ENCODE measurements around the gene CES4A. TPM values are rescaled to one million over a fixed set of nuclear protein-coding genes. Genes with fewer than 3 reads are reported as not detected.

The CES4A gene
- polyA plus RNA-seq, 1 of the 3 experiments (the other 2 are of a cell fraction): 7.3 TPM

DNA sequence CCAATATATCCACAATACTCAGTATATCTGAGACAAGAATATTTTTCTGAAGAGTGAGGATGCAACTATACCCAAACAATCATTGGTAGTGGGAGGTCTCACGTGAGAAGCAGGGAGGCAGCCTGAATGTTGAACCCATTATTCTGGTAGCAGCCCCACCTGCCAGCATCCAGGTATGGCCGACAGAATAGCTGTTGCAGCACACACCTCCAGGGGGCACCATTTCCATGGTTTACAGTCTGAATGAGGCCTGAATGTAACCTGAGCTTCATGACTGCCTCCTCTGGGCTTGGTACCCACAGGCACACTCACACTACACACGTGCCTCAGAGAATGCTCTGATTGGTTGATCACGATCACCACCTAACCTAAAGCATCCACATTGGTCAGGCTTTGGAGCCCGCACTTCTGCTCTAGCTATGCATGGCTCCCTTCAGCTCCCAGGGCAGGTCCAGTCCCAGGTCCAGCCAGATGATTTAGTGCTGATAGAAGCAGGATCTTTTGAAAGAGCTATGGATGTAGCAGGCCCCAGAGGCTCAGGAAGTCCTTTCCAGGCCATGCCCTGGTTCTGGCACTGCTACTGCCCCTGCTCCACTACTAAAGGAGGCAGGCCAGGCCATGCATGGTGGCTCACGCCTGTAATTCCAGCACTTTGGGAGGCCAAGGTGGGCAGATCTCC lies 29.6 kb downstream of the CES4A start:
- no peak overlapping the region for H3K4me2 ChIP-seq
- no peaks in the 10 kb centered on the region for H4K20me1 ChIP-seq (ENCODE audit: insufficient read depth)
- H3F3A ChIP-seq (replicated peaks; ENCODE audit: insufficient read depth): peaks cover 13% of the 10 kb centered on the region
- no peaks in the 10 kb centered on the region for H3K9me3 ChIP-seq
- H3K4me1 ChIP-seq (ENCODE audit: control insufficient read depth in 1 of 2, insufficient read depth in 2 of 2, low read depth in 1 of 2, low read length in 1 of 2): peaks cover 11 to 14% of the 10 kb centered on the region in 2 experiments; a peak in 2 of 4 replicates
- H3K4me3 ChIP-seq (ENCODE audit: low read depth in 2 of 2, low read length in 1 of 2): no peak overlapping the region
- H3K9me2 ChIP-seq: no peaks in the 10 kb centered on the region
- no peak overlapping the region for H3K9ac ChIP-seq
- ChIA-PET POLR2A (interaction anchor here (0.7 to 2.7 kb wide), 8 partner anchors 11 to 153 kb away, joined by 3 to 8 read pairs (median 3); partner anchors contain the start of genes B3GNT9, CBFB, CES3 and NOL3), CTCF (interaction anchor here (0.6 to 23.0 kb wide), 56 partner anchors 9 to 227 kb away, joined by 3 to 470 read pairs (median 5); partner anchors contain the start of genes B3GNT9, CDH16, EXOC3L1 and FBXL8)
- H3K27ac ChIP-seq (ENCODE audit: low read depth in 2 of 2, low read length in 1 of 2): peak overlapping the region in 1 of 2 experiments; percentile 11; a peak in 1 of 4 replicates
- H3K79me2 ChIP-seq (ENCODE audit: insufficient read depth): no peaks in the 10 kb centered on the region
- no peaks in the 10 kb centered on the region for H3K27me3 ChIP-seq (ENCODE audit: insufficient read depth)
- H3K36me3 ChIP-seq (replicated peaks in 1 of 2; ENCODE audit: control insufficient read depth in 1 of 2, insufficient read depth in 2 of 2, low read length in 1 of 2): no peaks in the 10 kb centered on the region
- peak overlapping the region; percentile 68; the same call in 1 of the 2 replicates for H2AFZ ChIP-seq (ENCODE audit: low read depth)
- WGBS (ENCODE audit: low lambda C conversion rate): 20% methylated on average over 5 of the region's 6 CpGs
- DNase-seq: peak; percentile 89
- TF ChIP-seq TAF1 (IDR thresholded peaks at IDR 0.05; ENCODE audit: borderline replicate concordance, low read depth, low read length): no peak
- TF ChIP-seq RXRA (IDR thresholded peaks at IDR 0.05; ENCODE audit: borderline replicate concordance, low read depth): no peak
- TF ChIP-seq RFX5 (IDR thresholded peaks at IDR 0.05; ENCODE audit: low read length): peak; percentile 77; the same call in 1 of the 2 replicates
- no peak for TF ChIP-seq TEAD4 (IDR thresholded peaks at IDR 0.05; ENCODE audit: borderline replicate concordance, insufficient read depth)
- TF ChIP-seq RAD21 (IDR thresholded peaks at IDR 0.05; ENCODE audit: low read length): peak; percentile 98
- TF ChIP-seq GATA2 (CRISPR knock-in tag; IDR thresholded peaks at IDR 0.05): no peak
- TF ChIP-seq GABPA (IDR thresholded peaks at IDR 0.05; ENCODE audit: low read depth): no peak
- no peak for TF ChIP-seq NFIC (IDR thresholded peaks at IDR 0.05; ENCODE audit: borderline replicate concordance)
- TF ChIP-seq ELF1 (IDR thresholded peaks at IDR 0.05): no peak
- no peak for TF ChIP-seq FOXJ3 (CRISPR knock-in tag; IDR thresholded peaks at IDR 0.05)
- TF ChIP-seq, protein P1, sequence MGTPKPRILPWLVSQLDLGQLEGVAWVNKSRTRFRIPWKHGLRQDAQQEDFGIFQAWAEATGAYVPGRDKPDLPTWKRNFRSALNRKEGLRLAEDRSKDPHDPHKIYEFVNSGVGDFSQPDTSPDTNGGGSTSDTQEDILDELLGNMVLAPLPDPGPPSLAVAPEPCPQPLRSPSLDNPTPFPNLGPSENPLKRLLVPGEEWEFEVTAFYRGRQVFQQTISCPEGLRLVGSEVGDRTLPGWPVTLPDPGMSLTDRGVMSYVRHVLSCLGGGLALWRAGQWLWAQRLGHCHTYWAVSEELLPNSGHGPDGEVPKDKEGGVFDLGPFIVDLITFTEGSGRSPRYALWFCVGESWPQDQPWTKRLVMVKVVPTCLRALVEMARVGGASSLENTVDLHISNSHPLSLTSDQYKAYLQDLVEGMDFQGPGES (IDR thresholded peaks at IDR 0.05; ENCODE audit: low read depth, low read length): peak; percentile 44; the same call in 1 of the 2 replicates
- TF ChIP-seq, protein P2, sequence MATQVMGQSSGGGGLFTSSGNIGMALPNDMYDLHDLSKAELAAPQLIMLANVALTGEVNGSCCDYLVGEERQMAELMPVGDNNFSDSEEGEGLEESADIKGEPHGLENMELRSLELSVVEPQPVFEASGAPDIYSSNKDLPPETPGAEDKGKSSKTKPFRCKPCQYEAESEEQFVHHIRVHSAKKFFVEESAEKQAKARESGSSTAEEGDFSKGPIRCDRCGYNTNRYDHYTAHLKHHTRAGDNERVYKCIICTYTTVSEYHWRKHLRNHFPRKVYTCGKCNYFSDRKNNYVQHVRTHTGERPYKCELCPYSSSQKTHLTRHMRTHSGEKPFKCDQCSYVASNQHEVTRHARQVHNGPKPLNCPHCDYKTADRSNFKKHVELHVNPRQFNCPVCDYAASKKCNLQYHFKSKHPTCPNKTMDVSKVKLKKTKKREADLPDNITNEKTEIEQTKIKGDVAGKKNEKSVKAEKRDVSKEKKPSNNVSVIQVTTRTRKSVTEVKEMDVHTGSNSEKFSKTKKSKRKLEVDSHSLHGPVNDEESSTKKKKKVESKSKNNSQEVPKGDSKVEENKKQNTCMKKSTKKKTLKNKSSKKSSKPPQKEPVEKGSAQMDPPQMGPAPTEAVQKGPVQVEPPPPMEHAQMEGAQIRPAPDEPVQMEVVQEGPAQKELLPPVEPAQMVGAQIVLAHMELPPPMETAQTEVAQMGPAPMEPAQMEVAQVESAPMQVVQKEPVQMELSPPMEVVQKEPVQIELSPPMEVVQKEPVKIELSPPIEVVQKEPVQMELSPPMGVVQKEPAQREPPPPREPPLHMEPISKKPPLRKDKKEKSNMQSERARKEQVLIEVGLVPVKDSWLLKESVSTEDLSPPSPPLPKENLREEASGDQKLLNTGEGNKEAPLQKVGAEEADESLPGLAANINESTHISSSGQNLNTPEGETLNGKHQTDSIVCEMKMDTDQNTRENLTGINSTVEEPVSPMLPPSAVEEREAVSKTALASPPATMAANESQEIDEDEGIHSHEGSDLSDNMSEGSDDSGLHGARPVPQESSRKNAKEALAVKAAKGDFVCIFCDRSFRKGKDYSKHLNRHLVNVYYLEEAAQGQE (IDR thresholded peaks at IDR 0.05; ENCODE audit: low read depth, low read length): 0 out of 2 replicates have a peak, but pooled peaks have one; percentile 25
- TF ChIP-seq MXI1 (IDR thresholded peaks at IDR 0.05; ENCODE audit: low read depth, low read length): peak; percentile 92
- no peak for TF ChIP-seq MEF2A (IDR thresholded peaks at IDR 0.05; ENCODE audit: borderline replicate concordance, low read depth)
- peak; percentile 51; the same call in 1 of the 2 replicates for TF ChIP-seq YY1 (IDR thresholded peaks at IDR 0.05; ENCODE audit: low read depth)
- no peak for TF ChIP-seq EP300 (IDR thresholded peaks at IDR 0.05; ENCODE audit: borderline replicate concordance in 1 of 2, low read depth in 1 of 2, low read length in 1 of 2)
- TF ChIP-seq EZH2phosphoT487 (IDR thresholded peaks at IDR 0.05; ENCODE audit: borderline replicate concordance, low read depth): no peak
- TF ChIP-seq TCF12 (IDR thresholded peaks at IDR 0.05): no peak
- no peak for TF ChIP-seq FOSL2 (IDR thresholded peaks at IDR 0.05; ENCODE audit: borderline replicate concordance, low read depth)
- 0 out of 2 replicates have a peak, but pooled peaks have one; percentile 4 for TF ChIP-seq NRF1 (IDR thresholded peaks at IDR 0.05; ENCODE audit: low read depth, low read length)
- TF ChIP-seq, protein P3, sequence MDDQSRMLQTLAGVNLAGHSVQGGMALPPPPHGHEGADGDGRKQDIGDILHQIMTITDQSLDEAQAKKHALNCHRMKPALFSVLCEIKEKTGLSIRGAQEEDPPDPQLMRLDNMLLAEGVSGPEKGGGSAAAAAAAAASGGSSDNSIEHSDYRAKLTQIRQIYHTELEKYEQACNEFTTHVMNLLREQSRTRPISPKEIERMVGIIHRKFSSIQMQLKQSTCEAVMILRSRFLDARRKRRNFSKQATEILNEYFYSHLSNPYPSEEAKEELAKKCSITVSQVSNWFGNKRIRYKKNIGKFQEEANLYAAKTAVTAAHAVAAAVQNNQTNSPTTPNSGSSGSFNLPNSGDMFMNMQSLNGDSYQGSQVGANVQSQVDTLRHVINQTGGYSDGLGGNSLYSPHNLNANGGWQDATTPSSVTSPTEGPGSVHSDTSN (IDR thresholded peaks at IDR 0.05): no peak
- peak; percentile 96 for TF ChIP-seq SMC3 (IDR thresholded peaks at IDR 0.05; ENCODE audit: low read depth, low read length)
- TF ChIP-seq, protein P4, sequence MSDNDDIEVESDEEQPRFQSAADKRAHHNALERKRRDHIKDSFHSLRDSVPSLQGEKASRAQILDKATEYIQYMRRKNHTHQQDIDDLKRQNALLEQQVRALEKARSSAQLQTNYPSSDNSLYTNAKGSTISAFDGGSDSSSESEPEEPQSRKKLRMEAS (IDR thresholded peaks at IDR 0.05; ENCODE audit: low read depth): peak; percentile 95
- peak; percentile 89 for TF ChIP-seq CTCF (IDR thresholded peaks at IDR 0.05)
- TF ChIP-seq FOXM1 (IDR thresholded peaks at IDR 0.05; ENCODE audit: low read depth): no peak
